Smooth muscle cell (in vitro differentiated cells): ENCODE data around the gene THSD7B. TPM values are rescaled to one million over a fixed set of nuclear protein-coding genes. Genes with fewer than 3 reads are reported as not detected.

Source experiments
- DNase-seq: peaks from one replicate; lab custom pipeline; 2025; ENCODE audit not compliant: unreplicated experiment; lab: John Stamatoyannopoulos, UW
- H2AFZ ChIP-seq: fragments of 200-600 bp; sonication (generic); 2 replicates; pipeline ENCODE4 v1.6.0; 2016; ENCODE audit warnings: antibody characterized with exemption, low read depth, mild to moderate bottlenecking
- H3F3A ChIP-seq: fragments of 200-600 bp; sonication (generic); 2 replicates; pipeline ENCODE4 v1.6.0; 2017; ENCODE audit warnings: antibody characterized with exemption, low read depth
- H3K27ac ChIP-seq: fragments of 200-600 bp; sonication (generic); 2 replicates; pipeline ENCODE4 v1.5.1; 2016; ENCODE audit warnings: low read depth, mild to moderate bottlenecking
- H3K27me3 ChIP-seq: fragments of 200-600 bp; sonication (generic); 2 replicates; pipeline ENCODE4 v1.6.1; 2016; ENCODE audit warnings: low read depth, mild to moderate bottlenecking
- H3K36me3 ChIP-seq: fragments of 200-600 bp; sonication (generic); 2 replicates; pipeline ENCODE4 v1.5.1; 2016; ENCODE audit warnings: low read depth
- H3K4me1 ChIP-seq: fragments of 200-600 bp; sonication (generic); 2 replicates; pipeline ENCODE4 v1.5.1; 2016; ENCODE audit warnings: low read depth
- H3K4me2 ChIP-seq: fragments of 200-600 bp; sonication (generic); 2 replicates; pipeline ENCODE4 v1.6.0; 2016; ENCODE audit warnings: mild to moderate bottlenecking
- H3K4me3 ChIP-seq: fragments of 200-600 bp; sonication (generic); 2 replicates; pipeline ENCODE4 v1.5.1; 2016; ENCODE audit warnings: mild to moderate bottlenecking
- H3K79me2 ChIP-seq: fragments of 200-600 bp; sonication (generic); 2 replicates; pipeline ENCODE4 v1.6.0; 2016; ENCODE audit warnings: low read depth, mild to moderate bottlenecking
- H3K9ac ChIP-seq: fragments of 200-600 bp; sonication (generic); 2 replicates; pipeline ENCODE4 v1.6.0; 2016; ENCODE audit warnings: low read depth
- H3K9me3 ChIP-seq: fragments of 200-600 bp; sonication (generic); replicated peaks from 2 replicates; pipeline ENCODE4 v1.5.1; 2016; ENCODE audit warnings: low read depth
- H4K20me1 ChIP-seq: fragments of 200-600 bp; sonication (generic); 2 replicates; pipeline ENCODE4 v1.6.0; 2016; ENCODE audit warnings: low read depth
- WGBS: methylation state at CpG from one replicate; pipeline ENCODE4 v1.1.7; 2016; ENCODE audit warnings: low lambda C conversion rate; 5-methylcytosine and 5-hydroxymethylcytosine counted together
- polyA plus RNA-seq: library from polyadenylated mRNA; unstranded; fragments of >200 nt; fragmentation: Nextera tagmentation; extraction: Ambion mirVana; gene quantifications from 2 replicates; pipeline ENCODE4 v1.2.1, GENCODE V29; 2016
- total RNA-seq: library from RNA; depleted of rRNA; stranded (reverse); fragments of >200 nt; gene quantifications from 2 replicates; pipeline ENCODE4 v1.2.3, GENCODE V29; 2014
- TF ChIP-seq, protein P1 (sequence below): fragments of 200-600 bp; sonication (generic); IDR thresholded peaks from 2 replicates; pipeline ENCODE4 v1.5.1; 2017; ENCODE audit warnings: borderline replicate concordance, mild to moderate bottlenecking, antibody characterized with exemption; ENCODE audit not compliant: insufficient read depth, poor library complexity, severe bottlenecking

THSD7B gene
- total and polyA plus RNA-seq, 2 experiments from 2014 or later: not detected

DNA sequence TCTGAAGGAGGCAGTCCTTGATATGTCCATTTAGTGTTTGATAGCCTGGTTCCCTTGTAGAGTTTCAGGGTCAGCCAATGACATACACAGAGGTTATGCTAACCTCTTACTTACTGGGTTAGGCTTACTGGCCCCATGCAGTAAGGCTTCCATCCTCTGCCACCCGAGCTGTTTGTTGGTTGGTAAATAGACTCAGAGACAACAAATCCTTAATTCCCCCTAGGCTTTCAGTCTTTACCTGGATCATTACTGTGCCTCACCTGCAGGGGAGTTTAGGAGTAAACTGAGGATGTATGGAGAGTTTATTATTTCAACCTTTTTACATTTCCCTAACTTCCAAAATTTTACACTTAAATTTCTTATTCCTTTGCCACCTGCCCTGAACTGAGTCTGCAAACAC lies 746.2 kb downstream of the THSD7B start:
- TF ChIP-seq, protein P1, sequence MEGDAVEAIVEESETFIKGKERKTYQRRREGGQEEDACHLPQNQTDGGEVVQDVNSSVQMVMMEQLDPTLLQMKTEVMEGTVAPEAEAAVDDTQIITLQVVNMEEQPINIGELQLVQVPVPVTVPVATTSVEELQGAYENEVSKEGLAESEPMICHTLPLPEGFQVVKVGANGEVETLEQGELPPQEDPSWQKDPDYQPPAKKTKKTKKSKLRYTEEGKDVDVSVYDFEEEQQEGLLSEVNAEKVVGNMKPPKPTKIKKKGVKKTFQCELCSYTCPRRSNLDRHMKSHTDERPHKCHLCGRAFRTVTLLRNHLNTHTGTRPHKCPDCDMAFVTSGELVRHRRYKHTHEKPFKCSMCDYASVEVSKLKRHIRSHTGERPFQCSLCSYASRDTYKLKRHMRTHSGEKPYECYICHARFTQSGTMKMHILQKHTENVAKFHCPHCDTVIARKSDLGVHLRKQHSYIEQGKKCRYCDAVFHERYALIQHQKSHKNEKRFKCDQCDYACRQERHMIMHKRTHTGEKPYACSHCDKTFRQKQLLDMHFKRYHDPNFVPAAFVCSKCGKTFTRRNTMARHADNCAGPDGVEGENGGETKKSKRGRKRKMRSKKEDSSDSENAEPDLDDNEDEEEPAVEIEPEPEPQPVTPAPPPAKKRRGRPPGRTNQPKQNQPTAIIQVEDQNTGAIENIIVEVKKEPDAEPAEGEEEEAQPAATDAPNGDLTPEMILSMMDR: no peak
- no peaks in the 10 kb centered on the region for H3K36me3 ChIP-seq
- H3K4me3 ChIP-seq: no peak overlapping the region
- H3F3A ChIP-seq: no peaks in the 10 kb centered on the region
- H3K4me2 ChIP-seq: no peak overlapping the region
- no peak for DNase-seq
- no peak overlapping the region for H2AFZ ChIP-seq
- no peaks in the 10 kb centered on the region for H4K20me1 ChIP-seq
- no peak overlapping the region for H3K27ac ChIP-seq
- no peak overlapping the region for H3K9ac ChIP-seq
- no peaks in the 10 kb centered on the region for H3K27me3 ChIP-seq
- no peaks in the 10 kb centered on the region for H3K9me3 ChIP-seq
- H3K79me2 ChIP-seq: no peaks in the 10 kb centered on the region
- WGBS: 67% methylated on average over 1 of the region's 1 CpG
- no peaks in the 10 kb centered on the region for H3K4me1 ChIP-seq

DNA sequence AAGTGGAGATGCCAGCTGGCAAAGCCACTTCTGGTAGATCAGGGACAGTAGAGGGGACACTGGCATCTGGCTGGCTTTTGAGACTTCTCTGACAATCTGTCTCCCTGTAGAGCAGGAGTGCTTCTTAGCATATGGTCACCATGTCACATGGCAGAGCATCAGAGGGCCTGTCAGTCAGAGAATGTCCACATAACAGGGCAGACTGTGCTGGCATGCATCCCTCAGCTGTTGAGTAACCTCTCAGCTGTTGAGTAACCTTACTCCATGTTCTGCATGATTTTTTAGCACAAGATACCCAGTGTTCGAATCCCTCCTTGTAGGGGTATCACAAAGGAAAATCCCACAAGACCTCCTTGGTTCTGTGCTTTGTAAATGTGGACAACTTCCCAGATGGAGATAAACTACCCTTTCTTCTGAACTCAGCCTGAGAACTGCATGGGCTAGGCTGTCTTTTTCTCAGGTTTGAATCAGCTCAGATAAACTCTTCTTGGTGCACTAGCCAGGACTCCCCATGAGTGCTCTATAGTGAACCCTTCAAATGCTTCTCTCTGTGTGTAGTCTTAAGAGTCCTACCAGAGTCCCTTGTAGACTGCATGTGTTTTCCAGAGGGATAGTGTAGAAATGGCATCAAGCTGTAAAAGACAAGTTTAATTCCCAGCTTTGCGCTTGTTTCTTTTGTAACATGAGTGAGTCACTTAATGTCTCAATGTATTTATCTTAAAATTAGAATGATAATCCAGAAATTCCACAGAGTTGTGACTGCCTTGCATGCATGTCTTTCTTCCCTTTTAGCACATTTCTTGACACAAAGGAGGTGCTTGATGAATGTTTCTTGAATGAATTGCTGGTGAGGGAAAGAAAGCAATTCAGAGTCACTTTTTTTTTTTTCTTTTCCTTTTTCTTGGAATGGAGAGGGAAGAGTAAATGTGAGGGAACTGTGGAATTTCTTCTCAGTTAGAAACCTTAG lies 756.6 kb downstream of the THSD7B start:
- H2AFZ ChIP-seq: no peak overlapping the region
- DNase-seq: no peak
- TF ChIP-seq, protein P1: no peak
- H3K36me3 ChIP-seq: no peaks in the 10 kb centered on the region
- no peaks in the 10 kb centered on the region for H4K20me1 ChIP-seq
- no peaks in the 10 kb centered on the region for H3K4me1 ChIP-seq
- H3K9me3 ChIP-seq: no peaks in the 10 kb centered on the region
- H3K27ac ChIP-seq: no peak overlapping the region
- H3K4me2 ChIP-seq: no peak overlapping the region
- H3K4me3 ChIP-seq: no peak overlapping the region
- no peaks in the 10 kb centered on the region for H3F3A ChIP-seq
- 69% methylated on average over 2 of the region's 2 CpGs for WGBS
- no peaks in the 10 kb centered on the region for H3K27me3 ChIP-seq
- H3K9ac ChIP-seq: no peak overlapping the region
- H3K79me2 ChIP-seq: no peaks in the 10 kb centered on the region

DNA sequence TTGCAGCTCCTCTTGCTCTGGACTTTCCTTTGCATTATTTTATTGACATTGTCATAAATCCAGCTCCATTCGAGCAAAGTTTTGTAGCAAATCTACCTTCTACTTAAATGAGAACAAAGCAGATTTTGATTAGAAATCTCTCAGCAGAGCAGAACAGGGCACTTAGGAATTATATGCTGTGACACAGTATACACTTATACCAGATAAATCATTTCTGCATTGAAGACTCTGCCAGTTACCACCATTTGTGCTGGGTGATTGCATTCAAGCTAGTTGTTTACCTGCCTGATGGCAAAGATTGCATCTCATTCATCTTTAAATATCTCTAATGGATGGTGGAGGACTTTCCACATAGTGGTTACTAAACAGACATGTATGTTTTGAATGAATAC lies 757.3 kb downstream of the THSD7B start:
- Histone ChIP-seq H3K27me3 (no peaks in the 10 kb centered on the region), H2AFZ (no peak overlapping the region), H3K79me2 (no peaks in the 10 kb centered on the region), H3K9ac (no peak overlapping the region), H4K20me1 (no peaks in the 10 kb centered on the region), H3F3A (no peaks in the 10 kb centered on the region), H3K4me2 (no peak overlapping the region), H3K4me1 (no peaks in the 10 kb centered on the region), H3K36me3 (no peaks in the 10 kb centered on the region), H3K9me3 (no peaks in the 10 kb centered on the region), H3K4me3 (no peak overlapping the region), H3K27ac (no peak overlapping the region)
- 88% methylated on average over 1 of the region's 1 CpG for WGBS
- no peak for DNase-seq
- TF ChIP-seq, protein P1: no peak
